ENCODE measurements around the gene RPL36A.

The RPL36A gene

GRCh38 chrX:101442085-101442484, 51.3 kb downstream of the RPL36A start:
- DNase-seq (ENCODE audit: low read depth), result no peak
